Stimulated activated naive CD8-positive, alpha-beta T cell treated with anti-CD3 and anti-CD28 coated beads, Interleukin-15, amount 100 ng/mL, for 72 hours (primary cell): ENCODE data around the gene FBXL13.
"Not testable (repeated sequence)": the region's sequence is repeated elsewhere in the genome, so short reads cannot be mapped to it uniquely, and the experiment has no call there.

Experiments
- ATAC-seq: fragments of 150-1000 bp; cut with Tn5 transposase; 2 replicates; pipeline ENCODE4 v1.10.0; 2021; ENCODE audit warnings: mild to moderate bottlenecking, moderate library complexity
- DNase-seq, 2 donors: peaks; one replicate each; pipeline ENCODE4 v3.0.0; 2021 to 2022
- H3K27ac Mint-ChIP-seq, 2 donors: one replicate each; pipeline ENCODE4 v1.8.0; 2022; ENCODE audit warnings: mild to moderate bottlenecking in 2 of 2, mixed read lengths in 2 of 2, moderate library complexity in 2 of 2
- H3K27me3 Mint-ChIP-seq: one replicate; pipeline ENCODE4 v1.8.0; 2022; ENCODE audit warnings: mixed read lengths
- H3K4me1 Mint-ChIP-seq: one replicate; pipeline ENCODE4 v1.8.0; 2022; ENCODE audit warnings: mild to moderate bottlenecking, mixed read lengths
- H3K4me3 Mint-ChIP-seq, 2 donors: one replicate each; pipeline ENCODE4 v1.8.0; 2022; ENCODE audit warnings: mild to moderate bottlenecking in 2 of 2, mixed read lengths in 2 of 2, moderate library complexity in 1 of 2
- H3K9me3 Mint-ChIP-seq, 2 donors: one replicate each; pipeline ENCODE4 v1.8.0; 2022; ENCODE audit warnings: mixed read lengths in 2 of 2

The FBXL13 gene

DNA sequence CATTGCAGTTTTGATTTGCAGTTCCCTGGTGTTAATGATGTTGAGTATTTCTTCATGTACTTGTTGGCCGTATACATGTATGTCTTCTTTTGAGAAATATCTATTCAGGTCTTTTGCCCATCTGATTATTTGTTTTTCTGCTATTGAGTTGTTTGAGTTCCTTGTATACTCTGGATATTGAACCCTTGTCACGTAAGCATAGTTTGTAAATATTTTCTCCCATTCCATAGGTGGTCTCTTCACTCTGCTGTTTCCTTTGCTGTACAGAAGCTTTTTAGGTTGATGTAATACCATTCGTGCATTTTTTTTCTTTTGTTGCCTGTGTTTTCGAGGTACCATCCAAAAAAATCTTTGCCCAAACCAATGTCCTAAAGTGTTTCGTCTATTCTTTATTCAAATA is 205.4 kb downstream of the FBXL13 start:
- Mint-ChIP-seq H3K4me1 (peaks cover 5% of the 10 kb centered on the region), H3K27ac (no peak overlapping the region), H3K9me3 (no peaks in the 10 kb centered on the region), H3K4me3 (no peak overlapping the region), H3K27me3 (no peaks in the 10 kb centered on the region)
- DNase-seq (no peak), ATAC-seq (no peak)

DNA sequence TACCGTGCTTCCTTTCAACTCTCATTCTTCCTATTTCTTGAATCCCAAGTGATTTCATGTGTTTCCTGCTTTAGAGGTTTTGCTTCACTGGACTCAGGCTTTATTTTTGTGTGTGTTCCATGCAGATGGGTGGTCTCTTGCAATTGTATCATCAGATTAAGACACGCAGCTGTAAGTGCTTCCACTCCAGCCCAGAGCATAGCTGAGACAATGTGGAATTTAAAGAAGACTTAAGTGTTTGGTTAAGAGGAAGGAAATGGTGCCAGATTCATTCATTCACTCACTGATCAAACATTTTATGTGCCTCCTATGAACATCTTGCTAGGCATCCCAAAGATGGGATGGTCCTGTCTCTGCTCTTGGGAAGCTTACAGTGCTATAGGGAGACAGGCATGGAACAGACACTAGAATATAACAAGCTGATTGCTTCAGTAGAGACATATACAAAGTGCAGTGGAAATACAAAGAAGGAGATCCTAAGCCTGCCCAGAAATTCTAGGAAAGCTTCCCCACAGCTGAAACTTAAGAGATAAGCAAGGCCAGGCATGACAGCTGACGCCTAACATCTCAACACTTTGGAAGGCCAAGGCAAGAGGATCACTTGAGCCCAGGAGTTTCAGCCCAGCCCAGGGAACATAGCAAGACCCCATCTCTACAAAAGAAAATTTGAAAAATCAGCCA is 207.9 kb downstream of the FBXL13 start:
- Mint-ChIP-seq H3K4me1 (no peaks in the 10 kb centered on the region), H3K9me3 (no peaks in the 10 kb centered on the region), H3K27ac (no peak overlapping the region), H3K4me3 (no peak overlapping the region), H3K27me3 (no peaks in the 10 kb centered on the region)
- ATAC-seq (no peak), DNase-seq (no peak)

DNA sequence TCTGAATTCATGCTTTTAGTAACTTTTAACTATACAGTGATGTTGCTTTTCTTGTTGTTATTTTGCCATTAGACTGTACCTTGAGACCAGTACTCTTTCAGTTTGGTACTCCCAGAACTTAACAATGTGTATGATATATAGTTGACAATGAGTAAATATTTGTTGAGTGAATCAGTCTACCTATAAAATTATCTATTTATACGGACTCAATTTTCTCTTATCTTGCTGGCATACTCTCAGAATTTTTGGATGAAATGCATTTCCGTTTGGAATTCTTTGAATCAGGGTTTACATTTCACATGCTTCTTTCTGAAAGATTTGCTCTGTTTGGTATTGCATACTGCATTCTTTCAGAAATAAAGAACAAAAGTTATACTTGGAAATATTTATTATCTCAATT is 209.6 kb downstream of the FBXL13 start:
- ATAC-seq = no peak
- H3K27ac Mint-ChIP-seq = no peak overlapping the region
- no peak for DNase-seq
- H3K9me3 Mint-ChIP-seq = no peaks in the 10 kb centered on the region
- no peaks in the 10 kb centered on the region for H3K4me1 Mint-ChIP-seq
- no peaks in the 10 kb centered on the region for H3K27me3 Mint-ChIP-seq
- no peak overlapping the region for H3K4me3 Mint-ChIP-seq

DNA sequence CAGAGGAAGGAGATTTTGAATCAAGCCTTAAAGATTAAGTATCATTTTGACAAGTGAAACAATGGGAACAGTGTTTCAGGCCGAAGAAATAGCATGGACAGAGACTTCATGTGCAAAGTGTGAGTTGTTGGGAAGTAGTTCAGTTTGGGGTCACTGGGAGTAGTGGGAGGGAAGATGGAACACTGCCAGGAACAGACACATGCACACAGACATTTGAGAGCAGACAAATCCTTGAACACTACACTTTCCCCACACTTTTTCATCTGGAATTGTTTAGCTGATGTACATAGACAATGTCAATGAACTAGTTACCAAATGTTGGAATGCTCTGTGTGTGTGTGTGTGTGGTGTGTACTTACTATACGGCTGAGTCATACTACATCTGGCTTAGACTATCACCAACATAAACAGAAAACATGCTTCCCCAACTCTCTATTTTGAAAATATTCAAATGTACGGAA is 214.2 kb downstream of the FBXL13 start:
- no peak for ATAC-seq
- H3K9me3 Mint-ChIP-seq = no peaks in the 10 kb centered on the region
- H3K27ac Mint-ChIP-seq = no peak overlapping the region
- no peaks in the 10 kb centered on the region for H3K27me3 Mint-ChIP-seq
- DNase-seq = no peak
- H3K4me1 Mint-ChIP-seq = no peaks in the 10 kb centered on the region
- H3K4me3 Mint-ChIP-seq = no peak overlapping the region

DNA sequence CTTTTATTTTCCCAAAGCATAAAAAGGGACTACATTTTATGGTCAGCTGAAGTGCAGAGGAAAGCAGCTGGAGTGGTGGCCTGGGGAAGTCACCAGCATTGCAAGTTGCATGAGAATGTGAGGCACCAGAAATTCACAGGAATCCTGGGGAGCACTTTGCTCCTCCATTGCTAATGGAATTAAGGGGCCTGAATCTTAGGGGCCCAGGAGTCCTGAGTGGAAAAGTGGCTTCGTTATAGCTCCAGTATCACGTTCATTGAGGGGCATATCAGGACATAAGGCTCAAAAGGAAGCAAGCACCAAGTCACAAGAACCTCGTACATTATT is 214.8 kb downstream of the FBXL13 start:
- no peaks in the 10 kb centered on the region for H3K9me3 Mint-ChIP-seq
- H3K4me3 Mint-ChIP-seq = no peak overlapping the region
- no peaks in the 10 kb centered on the region for H3K27me3 Mint-ChIP-seq
- DNase-seq (no peak), ATAC-seq (no peak)
- H3K4me1 Mint-ChIP-seq = no peaks in the 10 kb centered on the region
- H3K27ac Mint-ChIP-seq = no peak overlapping the region

DNA sequence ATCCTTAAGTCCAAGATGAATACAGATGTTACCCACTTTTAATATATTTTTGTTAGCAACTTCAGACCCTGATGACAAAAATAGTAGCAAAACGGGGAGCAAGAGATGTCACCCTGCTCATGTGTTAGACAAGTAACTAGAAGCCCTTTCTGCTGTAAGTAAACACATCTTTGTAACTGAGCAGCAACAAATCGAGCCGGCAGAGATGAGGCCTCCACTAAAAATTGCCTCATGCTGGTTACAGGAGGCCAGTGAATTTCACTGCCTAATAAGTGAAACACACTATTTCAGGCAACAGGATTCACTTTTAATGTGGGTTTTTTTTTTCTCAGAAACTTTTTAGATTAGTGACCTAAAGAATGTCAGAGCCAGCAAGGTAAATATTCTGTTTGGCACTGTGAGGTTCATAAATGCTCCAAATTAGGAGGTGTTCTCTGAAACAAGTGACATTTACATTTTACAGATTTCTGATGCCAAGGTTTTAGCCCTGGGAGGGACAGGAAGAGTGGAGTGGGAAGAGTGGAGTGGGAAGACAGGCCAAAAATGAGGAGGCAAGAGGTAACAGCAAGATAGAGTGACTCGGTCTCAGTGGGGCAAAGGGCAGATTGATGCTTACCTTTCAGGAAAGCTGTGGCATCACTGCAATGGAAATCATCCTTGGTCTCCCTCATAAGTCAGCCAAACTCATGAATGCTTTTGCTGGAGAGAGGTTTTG is 215.4 kb downstream of the FBXL13 start:
- H3K4me1 Mint-ChIP-seq = no peaks in the 10 kb centered on the region
- H3K27me3 Mint-ChIP-seq = no peaks in the 10 kb centered on the region
- H3K4me3 Mint-ChIP-seq = no peak overlapping the region
- no peaks in the 10 kb centered on the region for H3K9me3 Mint-ChIP-seq
- DNase-seq (no peak), ATAC-seq (no peak)
- no peak overlapping the region for H3K27ac Mint-ChIP-seq

DNA sequence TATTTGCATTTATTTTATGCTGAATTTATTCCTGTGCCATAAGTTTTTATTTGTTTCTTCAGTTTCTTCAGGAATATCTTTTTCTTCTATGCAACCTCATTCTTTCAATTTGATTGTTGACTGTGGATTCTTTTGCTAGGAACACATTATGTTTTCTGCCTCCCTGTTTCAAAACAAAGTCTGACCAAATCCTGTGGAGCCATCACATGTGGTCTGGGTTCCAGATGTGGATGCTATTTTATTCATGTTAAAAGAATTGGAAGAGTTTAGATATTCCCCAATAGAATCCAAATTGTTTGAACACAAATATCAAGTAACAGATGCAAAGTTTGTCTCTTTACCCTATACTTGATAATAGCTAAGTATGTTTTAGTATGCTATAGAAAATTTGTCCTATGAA is 218.6 kb downstream of the FBXL13 start:
- no peak overlapping the region for H3K27ac Mint-ChIP-seq
- peaks cover 10 to 11% of the 10 kb centered on the region in 2 donors for H3K9me3 Mint-ChIP-seq
- ATAC-seq = no peak
- H3K27me3 Mint-ChIP-seq = no peaks in the 10 kb centered on the region
- no peak overlapping the region for H3K4me3 Mint-ChIP-seq
- H3K4me1 Mint-ChIP-seq = no peaks in the 10 kb centered on the region
- no peak for DNase-seq

DNA sequence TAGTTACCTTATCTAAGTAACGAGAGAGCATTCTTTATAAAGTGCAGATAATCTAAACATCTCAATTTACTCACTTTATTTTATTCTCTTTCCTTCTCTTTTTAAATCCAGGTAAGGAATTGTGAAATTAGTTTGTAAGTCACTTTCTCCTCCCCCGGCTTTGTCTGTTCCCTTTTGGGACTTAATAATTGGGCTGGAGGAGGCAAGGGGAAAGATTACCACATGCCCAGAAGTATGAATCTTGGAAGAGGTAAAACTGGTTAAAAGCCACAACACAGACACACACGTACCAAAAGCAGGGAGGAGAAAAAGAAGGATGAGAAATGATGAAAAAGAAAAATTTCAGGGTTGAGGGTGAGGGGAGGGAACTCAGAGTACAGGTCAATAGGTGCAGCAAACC is 225.1 kb downstream of the FBXL13 start:
- H3K4me3 Mint-ChIP-seq = no peak overlapping the region
- H3K27me3 Mint-ChIP-seq = no peaks in the 10 kb centered on the region
- no peak overlapping the region for H3K27ac Mint-ChIP-seq
- peaks cover 10 to 11% of the 10 kb centered on the region in 2 donors for H3K9me3 Mint-ChIP-seq
- DNase-seq (no peak), ATAC-seq (no peak)
- no peaks in the 10 kb centered on the region for H3K4me1 Mint-ChIP-seq

DNA sequence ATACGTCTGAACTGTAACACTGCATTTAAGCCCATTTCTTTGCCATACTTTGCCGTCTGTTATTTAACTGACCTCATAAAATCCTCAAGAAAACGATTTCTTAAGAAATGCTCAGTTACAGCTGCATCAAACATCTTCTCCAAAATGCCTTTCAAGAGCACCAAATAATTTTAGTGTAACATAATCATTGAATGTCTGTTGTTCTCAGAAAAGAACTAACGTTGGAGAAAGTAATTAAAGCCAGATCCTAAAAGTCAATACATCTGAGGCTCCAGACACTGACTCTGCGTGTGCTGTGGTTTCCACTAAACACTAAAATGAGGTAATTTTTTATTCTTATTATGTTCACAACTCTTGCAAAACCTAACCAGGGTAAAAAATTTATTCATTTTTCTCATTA is 225.5 kb downstream of the FBXL13 start:
- no peak for DNase-seq
- H3K27me3 Mint-ChIP-seq = no peaks in the 10 kb centered on the region
- no peak overlapping the region for H3K27ac Mint-ChIP-seq
- H3K9me3 Mint-ChIP-seq = peaks cover 10 to 11% of the 10 kb centered on the region in 2 donors
- H3K4me1 Mint-ChIP-seq = no peaks in the 10 kb centered on the region
- ATAC-seq = no peak
- no peak overlapping the region for H3K4me3 Mint-ChIP-seq

DNA sequence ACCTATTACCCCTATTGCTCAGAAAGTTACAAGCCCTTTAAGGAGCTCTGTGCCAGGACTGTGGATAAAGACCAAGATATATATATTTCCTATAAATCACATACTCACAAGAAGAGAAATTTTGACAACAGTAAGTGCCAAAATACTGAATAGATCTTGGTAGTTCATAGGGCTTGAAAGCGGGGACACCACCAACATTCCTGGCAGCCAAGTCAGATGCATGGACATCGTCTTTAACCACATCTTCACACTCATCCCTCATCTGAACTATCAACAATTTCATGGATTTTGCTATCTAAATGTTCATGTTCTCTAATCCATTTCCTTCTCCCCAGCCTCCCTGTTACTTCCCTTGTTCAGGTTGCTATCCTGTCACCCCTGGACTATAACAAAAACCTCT is 229.2 kb downstream of the FBXL13 start:
- ATAC-seq (no peak), DNase-seq (no peak)
- Mint-ChIP-seq H3K27ac (no peak overlapping the region), H3K27me3 (no peaks in the 10 kb centered on the region), H3K4me3 (no peak overlapping the region), H3K9me3 (no peaks in the 10 kb centered on the region), H3K4me1 (no peaks in the 10 kb centered on the region)

DNA sequence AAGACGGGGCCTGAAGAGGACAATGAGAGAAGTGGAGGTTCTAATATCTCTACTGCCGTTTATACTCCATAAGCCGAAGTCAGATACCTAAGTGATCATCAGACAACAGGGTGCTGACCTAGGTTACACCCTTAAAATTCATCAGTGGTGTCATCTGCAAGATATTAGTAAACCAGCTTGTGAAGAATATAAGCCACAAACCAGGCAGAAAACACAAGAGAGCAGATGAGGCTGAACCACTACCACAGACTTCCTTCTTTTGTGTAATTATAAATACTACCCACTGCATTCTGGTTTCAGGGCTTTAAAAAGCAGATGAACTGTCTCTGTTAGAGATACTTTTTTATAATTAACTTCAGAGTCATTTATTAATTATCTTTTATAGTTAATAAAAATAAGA is 230.7 kb downstream of the FBXL13 start:
- Mint-ChIP-seq H3K27me3 (no peaks in the 10 kb centered on the region), H3K4me3 (no peak overlapping the region), H3K27ac (no peak overlapping the region), H3K9me3 (no peaks in the 10 kb centered on the region), H3K4me1 (no peaks in the 10 kb centered on the region)
- ATAC-seq (peak; percentile 74), DNase-seq (no peak)

DNA sequence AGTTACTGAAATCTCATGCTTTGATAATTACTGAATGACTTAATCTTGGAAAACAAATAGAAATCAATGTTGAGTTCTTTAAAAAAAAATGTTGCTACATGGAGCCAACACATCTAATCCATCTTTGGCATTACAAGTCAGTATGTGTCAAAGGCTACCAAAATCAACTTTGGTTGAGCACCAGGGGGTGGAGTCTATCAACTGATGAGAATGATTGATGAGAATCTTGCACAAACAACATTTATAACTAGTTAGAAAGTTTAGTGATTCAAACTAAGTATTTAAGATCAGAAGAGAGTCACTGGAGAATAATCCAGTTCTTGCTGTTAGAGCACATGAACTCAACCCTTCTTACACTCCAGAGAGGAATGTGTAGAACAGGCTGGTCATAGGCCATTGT is 232.3 kb downstream of the FBXL13 start:
- Mint-ChIP-seq H3K27me3 (no peaks in the 10 kb centered on the region), H3K4me1 (no peaks in the 10 kb centered on the region), H3K9me3 (no peaks in the 10 kb centered on the region), H3K27ac (no peak overlapping the region), H3K4me3 (no peak overlapping the region)
- ATAC-seq (no peak), DNase-seq (no peak)

DNA sequence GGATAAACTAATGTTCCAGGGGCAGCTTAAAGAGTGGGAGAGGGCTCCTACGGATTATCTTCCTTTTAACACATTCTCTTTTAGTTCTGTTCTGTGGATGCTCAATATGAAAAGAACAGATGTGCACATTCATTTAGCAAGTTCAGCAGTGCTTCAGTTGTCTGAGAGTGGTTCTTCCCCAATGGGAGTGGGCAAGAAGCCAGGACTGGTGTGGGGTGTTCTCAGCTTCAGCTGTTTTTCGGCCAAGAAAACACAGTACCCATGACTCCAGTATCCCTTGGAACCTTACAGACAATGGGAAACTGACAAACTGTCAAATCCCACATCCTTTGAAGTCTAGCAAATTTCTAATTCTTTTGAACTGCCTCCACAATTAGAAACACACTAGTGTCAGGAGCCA is 233.3 kb downstream of the FBXL13 start:
- DNase-seq = no peak
- Mint-ChIP-seq H3K9me3 (no peaks in the 10 kb centered on the region), H3K27ac (no peak overlapping the region), H3K4me3 (no peak overlapping the region), H3K4me1 (no peaks in the 10 kb centered on the region), H3K27me3 (no peaks in the 10 kb centered on the region)
- no peak for ATAC-seq

DNA sequence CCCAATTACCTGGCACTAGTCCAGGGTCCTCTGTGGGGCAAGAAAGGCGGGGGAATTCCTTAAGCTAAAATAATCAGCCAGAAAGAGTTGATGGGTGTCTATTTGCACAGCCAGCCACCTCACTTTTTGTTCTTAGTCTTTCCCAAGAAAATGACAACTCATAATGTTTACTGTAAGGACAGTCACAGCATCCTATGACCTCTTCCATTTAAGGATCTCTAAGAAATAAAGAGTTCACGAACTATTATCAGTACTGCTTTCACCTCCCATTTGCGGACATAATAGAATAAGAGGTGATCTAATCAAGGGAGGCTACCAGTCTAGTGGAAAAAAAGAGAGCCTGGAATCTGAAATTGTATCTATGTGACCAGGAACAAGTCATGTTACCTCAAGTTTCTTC is 234.2 kb downstream of the FBXL13 start:
- no peak overlapping the region for H3K4me3 Mint-ChIP-seq
- DNase-seq (no peak), ATAC-seq (no peak)
- no peaks in the 10 kb centered on the region for H3K9me3 Mint-ChIP-seq
- no peaks in the 10 kb centered on the region for H3K27me3 Mint-ChIP-seq
- H3K4me1 Mint-ChIP-seq = no peaks in the 10 kb centered on the region
- no peak overlapping the region for H3K27ac Mint-ChIP-seq

DNA sequence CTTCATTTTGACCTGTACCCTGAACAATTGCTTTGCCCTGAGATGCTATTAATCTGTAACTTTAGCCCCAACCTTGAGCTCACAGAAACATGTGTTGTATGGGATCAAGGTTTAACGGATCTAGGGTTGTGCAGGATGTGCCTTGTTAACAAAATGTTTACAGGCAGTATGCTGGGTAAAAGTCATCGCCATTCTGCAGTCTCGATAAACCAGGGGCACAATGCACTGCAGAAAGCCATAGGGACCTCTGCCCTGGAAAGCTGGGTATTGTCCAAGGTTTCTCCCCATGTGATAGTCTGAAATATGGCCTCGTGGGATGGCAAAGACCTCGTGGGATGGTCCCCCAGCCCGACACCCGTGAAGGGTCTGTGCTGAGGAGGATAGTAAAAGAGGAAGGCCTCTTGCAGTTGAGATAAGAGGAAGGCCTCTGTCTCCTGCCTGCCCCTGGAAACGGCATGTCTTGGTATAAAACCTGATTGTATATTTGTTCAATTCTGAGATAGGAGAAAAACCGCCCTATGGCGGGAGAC is 236.0 kb downstream of the FBXL13 start:
- not testable (repeated sequence) for DNase-seq, H3K27ac Mint-ChIP-seq, H3K9me3 Mint-ChIP-seq, ATAC-seq, H3K27me3 Mint-ChIP-seq, H3K4me3 Mint-ChIP-seq
- peaks cover 11% of the 10 kb centered on the region for H3K4me1 Mint-ChIP-seq

DNA sequence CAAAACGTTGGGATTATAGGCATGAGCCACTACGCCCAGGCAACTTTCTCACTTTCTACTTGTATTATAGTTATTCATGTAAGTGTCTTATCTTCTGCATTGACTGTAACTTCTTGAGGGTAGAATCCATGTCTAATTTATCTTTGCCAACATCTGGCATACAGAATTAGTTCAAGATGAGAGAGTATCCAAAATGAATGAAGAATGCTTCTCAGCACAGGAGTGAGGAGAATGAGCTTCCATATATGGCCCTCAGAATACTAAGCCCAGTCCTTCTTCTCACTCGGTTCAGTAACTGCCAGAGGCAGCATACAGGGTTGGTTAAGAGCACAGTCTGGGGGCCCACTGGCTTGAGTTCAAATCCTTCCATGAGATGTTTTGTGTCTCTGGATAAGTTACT is 236.8 kb downstream of the FBXL13 start:
- peaks cover 11% of the 10 kb centered on the region for H3K4me1 Mint-ChIP-seq
- H3K27ac Mint-ChIP-seq = no peak overlapping the region
- ATAC-seq (no peak), DNase-seq (no peak)
- H3K9me3 Mint-ChIP-seq = no peaks in the 10 kb centered on the region
- H3K27me3 Mint-ChIP-seq = no peaks in the 10 kb centered on the region
- no peak overlapping the region for H3K4me3 Mint-ChIP-seq

DNA sequence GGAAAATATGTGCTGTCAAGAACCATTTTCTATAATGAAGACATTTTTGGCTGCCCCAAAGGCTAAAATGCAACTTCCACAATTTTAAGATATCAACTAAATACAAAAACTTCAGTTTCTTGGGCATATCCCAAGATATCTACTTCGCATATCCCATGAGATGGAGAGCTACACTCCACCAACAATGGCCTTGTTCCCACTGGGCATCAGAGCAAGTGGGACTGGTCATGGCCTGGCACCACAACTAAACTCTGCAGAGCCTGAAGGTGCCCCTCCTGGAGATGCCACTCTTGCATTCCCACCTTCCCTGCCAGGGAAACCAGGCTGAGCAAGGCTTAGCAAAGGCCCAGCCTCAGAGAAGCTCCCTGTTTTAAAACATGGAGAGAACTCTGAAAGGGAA is 237.6 kb downstream of the FBXL13 start:
- Mint-ChIP-seq H3K27ac (no peak overlapping the region), H3K27me3 (no peaks in the 10 kb centered on the region), H3K4me3 (no peak overlapping the region), H3K4me1 (peaks cover 11% of the 10 kb centered on the region), H3K9me3 (no peaks in the 10 kb centered on the region)
- DNase-seq (no peak), ATAC-seq (no peak)
